ENCODE results near the gene TMEM150A.
"Not testable (repeated sequence)": the region's sequence is repeated elsewhere in the genome, so short reads cannot be mapped to it uniquely, and the experiment has no call there.

Gene TMEM150A

GRCh38 chr2:85611705-85612587, 9.4 kb upstream of the TMEM150A start, which contains the start of gene C2orf68:
Gene C2orf68 (minus strand): TSS chr2:85612066. CDS start chr2:85611984, 82 bp downstream.
- peak; percentile 94 for DNase-seq

DNA sequence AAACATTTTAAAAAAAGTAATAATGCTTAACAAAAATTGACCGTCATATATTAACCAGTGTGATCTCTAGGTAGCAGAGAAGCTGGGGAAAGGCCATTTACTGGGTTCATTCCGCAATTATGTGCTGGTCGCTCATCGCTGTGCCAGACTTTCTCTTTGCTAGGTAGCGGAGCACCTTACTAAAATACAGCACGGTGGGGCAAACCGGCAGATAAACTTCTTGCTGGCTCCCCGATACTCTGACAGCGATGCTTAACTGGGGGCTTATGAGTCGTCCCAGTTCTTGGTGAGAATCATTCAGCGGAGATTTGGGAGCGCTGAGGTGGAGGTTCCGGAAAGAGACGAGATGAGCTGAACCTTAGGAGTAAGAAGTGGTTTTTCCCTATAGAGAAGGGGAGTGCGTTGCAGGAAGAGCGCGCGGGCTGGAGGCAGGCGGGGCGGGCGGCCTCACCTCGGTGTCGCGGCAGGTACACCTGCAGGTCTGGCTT, 8.8 kb upstream of the TMEM150A start:
- no peak for DNase-seq

GRCh38 chr2:85607268-85608215, 5.0 kb upstream of the TMEM150A start:
- DNase-seq, result no peak

- no peak for DNase-seq
Measured at GRCh38 chr2:85606116-85606455, 3.6 kb upstream of the TMEM150A start.

DNA sequence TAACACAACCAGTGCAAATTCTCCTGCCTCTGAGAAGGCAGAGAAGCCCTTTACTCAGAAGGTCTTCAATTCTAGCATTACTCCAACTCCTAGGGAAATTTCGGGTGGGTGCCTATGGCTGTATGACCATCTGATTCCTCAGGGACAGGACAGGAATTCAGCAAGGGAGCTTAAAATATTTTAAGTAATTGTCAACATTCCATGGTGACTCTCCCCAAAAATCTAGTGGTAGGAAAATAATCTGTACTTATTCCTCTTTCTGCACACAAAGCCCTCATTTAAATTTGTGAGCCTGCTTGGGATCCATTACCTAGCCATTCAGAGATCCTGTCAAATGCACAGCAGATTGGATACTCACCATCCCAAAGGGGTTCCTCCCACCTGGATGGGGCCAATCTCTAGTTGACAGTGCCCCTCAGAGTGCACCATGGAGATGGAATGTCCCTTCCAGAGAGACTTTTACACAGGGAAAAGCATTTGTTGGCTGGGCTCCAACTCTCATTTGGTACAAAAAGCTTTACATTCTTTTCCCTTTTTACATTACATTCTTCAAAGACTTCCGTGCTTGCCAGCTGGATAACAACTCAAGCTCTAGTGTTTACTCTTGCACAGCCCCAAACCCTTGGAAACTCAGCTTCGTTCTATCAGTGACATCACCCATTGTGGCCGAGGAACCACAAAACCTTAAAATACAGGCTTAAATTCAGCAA, 3.1 kb upstream of the TMEM150A start:
- DNase-seq, result no peak

- DNase-seq, result no peak
Measured at GRCh38 chr2:85604568-85605339, 2.3 kb upstream of the TMEM150A start.

DNA sequence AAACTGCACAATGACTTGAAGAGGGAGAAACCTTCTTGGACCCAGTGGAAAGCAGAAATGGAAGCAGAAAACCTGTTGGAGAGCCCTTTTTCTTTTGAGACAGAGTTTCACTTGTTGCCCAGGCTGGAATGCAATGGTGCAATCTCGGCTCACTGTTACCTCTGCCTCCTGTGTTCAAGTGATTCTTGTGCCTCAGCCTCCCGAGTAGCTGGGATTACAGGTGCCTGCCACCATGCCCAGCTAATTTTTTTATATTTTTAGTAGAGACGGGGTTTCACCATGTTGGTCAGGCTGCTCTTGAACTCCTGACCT, 1.6 kb upstream of the TMEM150A start:
- not testable (repeated sequence) for DNase-seq

DNA sequence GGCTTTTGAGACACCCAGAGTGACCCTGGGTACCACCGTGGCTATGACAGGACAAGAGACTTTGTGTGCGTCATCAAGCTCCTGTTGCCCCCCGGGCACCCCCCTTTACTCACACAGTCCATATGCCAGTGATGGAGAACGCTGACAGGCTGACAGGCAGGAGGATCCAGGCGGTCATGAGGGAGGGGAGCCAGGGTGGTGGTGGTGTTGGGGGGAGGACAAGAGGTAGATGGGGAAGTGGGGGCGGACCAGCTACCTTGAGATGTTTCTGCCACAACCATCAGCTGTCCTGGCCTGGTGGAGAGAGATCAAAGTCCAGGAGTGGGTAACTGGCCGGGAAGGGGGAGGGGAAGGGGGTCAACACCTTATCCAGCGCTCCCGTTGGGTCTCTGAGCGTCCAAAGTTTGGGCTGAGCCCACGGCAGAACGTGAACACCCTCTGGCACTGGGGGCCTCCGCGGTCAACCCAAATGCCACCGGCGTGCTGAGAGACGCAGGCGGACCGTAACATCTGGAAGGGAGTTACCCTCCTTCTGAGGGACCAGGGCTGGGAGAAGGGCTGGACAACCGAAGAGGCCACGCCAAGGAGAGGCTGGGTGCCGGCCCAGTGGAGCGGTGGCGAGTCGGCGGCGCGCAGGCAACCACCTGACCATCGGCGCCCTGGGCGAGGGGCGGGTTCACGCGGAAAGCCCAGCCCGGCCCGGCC, 575 bp downstream of the TMEM150A start:
- no peak for DNase-seq

GRCh38 chr2:85600951-85601770, 1.3 kb downstream of the TMEM150A start:
- DNase-seq, result no peak

DNA sequence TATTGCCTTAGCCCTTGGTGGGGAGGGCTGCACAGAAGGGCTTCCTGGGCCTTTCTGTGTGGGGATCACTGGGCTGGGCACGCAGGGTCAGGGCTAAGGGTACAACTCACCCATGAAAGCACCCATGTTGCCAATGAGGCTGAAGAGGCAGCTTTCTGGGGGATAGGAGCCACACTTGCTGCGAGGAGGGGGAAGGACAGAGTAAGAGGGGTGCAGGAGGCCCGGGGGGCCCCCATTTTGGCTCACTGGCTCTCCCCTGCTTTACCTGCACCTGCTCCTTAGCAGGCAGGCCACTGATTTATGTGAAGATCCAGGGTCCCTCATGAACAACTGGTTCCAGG, 2.3 kb downstream of the TMEM150A start:
- DNase-seq, result no peak

DNA sequence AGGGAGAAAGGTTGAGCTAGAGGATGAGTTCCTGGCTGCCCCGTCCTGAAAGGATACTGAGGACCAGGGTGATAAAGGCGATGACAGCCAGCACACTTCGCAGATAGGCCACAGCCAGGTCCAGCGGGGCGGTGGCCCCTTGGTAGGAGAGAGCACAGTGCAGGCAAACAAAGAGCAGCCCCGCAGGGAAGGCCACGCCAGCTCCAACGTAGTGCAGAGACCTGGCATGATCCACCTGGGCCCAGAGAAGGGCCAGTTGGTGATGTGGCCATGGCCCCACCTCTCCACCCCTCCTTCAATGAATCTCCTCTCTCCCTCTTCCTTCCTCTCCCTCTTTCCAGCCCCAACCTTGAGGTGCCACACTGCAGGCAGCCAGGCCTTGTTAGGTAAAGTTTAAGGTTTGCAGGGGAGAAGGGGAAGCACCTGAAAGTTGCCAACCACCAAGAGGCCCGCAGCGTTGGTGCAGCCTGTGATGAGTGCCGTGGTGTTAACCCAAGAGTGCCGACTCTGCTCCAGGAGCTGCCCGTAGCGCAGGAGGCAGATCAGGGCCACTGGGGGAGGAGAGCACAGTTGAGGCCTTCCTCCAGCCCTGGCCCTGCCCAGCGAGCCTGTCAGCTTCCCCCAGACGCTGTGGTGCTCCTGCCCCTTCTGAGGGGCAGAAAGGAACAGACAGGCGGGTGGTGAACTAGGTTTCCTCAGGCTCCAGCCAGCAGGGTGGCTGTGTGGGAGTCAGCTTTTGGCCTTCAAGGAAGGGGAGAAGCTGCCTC, 2.8 kb downstream of the TMEM150A start:
- DNase-seq, result no peak

- DNase-seq, result no peak
Measured at GRCh38 chr2:85598594-85599340, 3.7 kb downstream of the TMEM150A start.

- no peak for DNase-seq
Measured at GRCh38 chr2:85597241-85597640, 5.3 kb downstream of the TMEM150A start.

DNA sequence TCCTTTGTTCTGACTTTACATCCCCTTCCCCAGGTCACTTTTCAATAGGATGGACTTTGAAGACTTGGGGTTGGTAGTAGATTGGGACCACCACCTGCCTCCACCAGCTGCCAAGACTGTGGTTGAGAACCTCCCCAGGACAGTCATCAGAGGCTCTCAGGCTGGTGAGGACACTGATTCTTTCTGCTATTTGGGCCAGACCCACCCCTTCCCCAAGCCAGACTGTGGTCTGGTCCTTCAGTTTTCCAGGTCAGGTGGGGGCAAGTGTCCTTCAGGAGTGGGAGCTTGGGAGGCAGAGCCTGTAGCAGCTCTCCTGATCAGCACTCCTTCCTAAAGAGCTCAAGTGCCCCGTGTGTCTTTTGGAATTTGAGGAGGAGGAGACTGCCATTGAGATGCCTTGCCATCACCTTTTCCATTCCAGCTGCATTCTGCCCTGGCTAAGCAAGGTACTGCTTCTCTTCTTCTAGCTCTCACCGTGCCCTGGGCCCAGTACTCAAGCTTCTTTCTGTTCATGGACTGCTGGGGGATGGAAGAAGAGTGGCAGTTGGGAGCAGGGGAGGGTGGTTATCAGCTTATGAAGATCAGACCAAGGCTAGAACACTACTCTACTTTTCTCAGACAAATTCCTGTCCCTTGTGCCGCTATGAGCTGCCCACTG, 5.9 kb downstream of the TMEM150A start:
- DNase-seq, result no peak

GRCh38 chr2:85596026-85596333, 6.5 kb downstream of the TMEM150A start:
- DNase-seq, result no peak

DNA sequence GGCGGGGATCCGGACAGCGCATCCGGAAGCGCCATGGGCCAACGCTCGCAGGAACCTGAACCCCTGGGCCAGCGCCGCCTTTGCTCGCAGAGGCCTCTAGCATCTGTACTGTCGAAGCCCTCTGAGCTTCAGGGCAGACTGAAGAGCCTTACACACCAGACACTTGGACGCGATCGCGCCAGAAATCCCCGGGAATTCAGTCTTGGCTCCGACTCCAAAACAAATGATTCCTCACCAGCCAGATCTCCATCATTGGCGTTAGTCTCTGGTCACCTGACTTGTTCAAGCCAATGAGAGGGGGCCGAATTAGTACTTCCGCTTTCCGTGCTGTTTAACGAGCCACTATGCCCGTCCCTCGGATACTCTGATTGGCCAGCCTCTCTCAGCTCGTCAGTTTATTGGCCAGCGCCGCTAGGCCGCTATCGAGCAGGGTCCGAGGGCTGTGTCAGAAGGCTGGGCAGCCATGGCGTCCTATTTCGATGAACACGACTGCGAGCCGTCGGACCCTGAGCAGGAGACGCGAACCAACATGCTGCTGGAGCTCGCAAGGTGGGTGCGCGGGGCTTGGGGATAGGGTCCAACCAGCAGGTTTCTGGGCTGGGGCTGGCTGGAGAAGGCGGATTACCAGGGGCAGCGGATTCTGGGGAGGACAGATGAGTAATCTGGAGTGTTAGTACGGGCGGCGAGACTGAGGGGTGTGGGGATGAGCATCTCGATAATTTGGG, 7.0 kb downstream of the TMEM150A start, which contains the start of gene RNF181:
RNF181 (plus strand) TSS at position 445 of the 725 bp plus-strand sequence; CDS start at position 464, 19 bp downstream.
- peak; percentile 97 for DNase-seq

DNA sequence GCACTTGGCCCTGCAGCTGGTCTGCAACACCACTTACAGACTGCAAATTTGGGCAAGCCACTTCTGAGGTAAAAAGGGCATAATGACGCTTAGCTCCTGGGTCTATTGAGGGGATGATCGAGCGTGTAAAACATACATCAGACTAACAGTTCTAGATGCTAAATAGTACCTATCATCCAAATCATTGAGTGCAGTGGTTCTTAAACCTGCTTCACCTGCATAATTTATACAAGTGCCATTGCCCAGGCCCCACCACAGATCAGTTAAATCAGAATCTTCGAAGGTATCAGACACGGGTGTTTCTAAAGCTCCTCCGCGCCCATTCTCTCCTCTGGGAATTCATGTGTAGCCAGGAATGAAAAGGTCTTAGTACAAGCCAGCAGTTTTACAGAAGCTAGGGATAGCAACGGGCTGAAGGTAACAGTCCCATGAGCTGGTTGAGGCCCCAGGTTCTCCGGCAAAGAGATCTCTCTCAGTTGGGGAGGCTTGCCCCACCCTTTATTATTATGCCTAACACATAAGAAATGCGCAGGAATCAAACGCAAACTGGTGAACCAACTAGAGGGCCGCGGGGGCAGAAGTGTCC, 7.7 kb downstream of the TMEM150A start:
- no peak for DNase-seq

- DNase-seq, result no peak
Measured at GRCh38 chr2:85593023-85593422, 9.5 kb downstream of the TMEM150A start.

All from activated CD4-positive, alpha-beta T cell treated with anti-CD3 and anti-CD28 coated beads, Interleukin-2, Interleukin-6, amounts not matched to agents 100 ng/mL and 50 ng/mL, durations not matched to agents 16 hours and 8 hours (primary cell).